Activated B cell treated with CpG ODN at 0.5 μM for 24 hours (primary cell): ENCODE results near the gene DNAJC13. TPM values are rescaled to one million over a fixed set of nuclear protein-coding genes. Genes with fewer than 3 reads are reported as not detected.
"Not testable (repeated sequence)": the region's sequence is repeated elsewhere in the genome, so short reads cannot be mapped to it uniquely, and the experiment has no call there.

Experiments
- ATAC-seq: fragments of 200-7000 bp; cut with Tn5 transposase; one replicate; pipeline ENCODE4 v1.10.0; 2021; ENCODE audit warnings: low read depth, mild to moderate bottlenecking, moderate library complexity
- CTCF ChIA-PET: fragments of 350-600 bp; sonication (Branson Sonifier 250); formaldehyde crosslinking; loops from one replicate; lab custom pipeline; 2021; ENCODE audit warnings: antibody characterized with exemption; lab: Charles Lee
- POLR2A ChIA-PET: fragments of 350-600 bp; sonication (Branson Sonifier 250); formaldehyde crosslinking; loops from one replicate; lab custom pipeline; 2021; ENCODE audit warnings: antibody characterized with exemption; lab: Charles Lee
- DNase-seq: peaks from one replicate; pipeline ENCODE4 v3.0.0; 2022
- H3K27ac Mint-ChIP-seq: one replicate; pipeline ENCODE4 v1.8.0; 2020; ENCODE audit warnings: mixed read lengths
- H3K27me3 Mint-ChIP-seq: one replicate; pipeline ENCODE4 v1.8.0; 2021; ENCODE audit warnings: mixed read lengths
- H3K36me3 Mint-ChIP-seq: one replicate; pipeline ENCODE4 v1.8.0; 2021; ENCODE audit warnings: low read depth, mixed read lengths
- H3K4me1 Mint-ChIP-seq: one replicate; pipeline ENCODE4 v1.8.0; 2021; ENCODE audit warnings: mixed read lengths
- H3K4me3 Mint-ChIP-seq: one replicate; pipeline ENCODE4 v1.8.0; 2020; ENCODE audit warnings: mild to moderate bottlenecking, mixed read lengths
- H3K9me3 Mint-ChIP-seq: one replicate; pipeline ENCODE4 v1.8.0; 2020; ENCODE audit warnings: mixed read lengths
- CTCF ChIP-seq: fragments of 200-600 bp; IDR thresholded peaks from one replicate; pipeline ENCODE4 v1.8.0; 2022; ENCODE audit warnings: antibody characterized with exemption, mild to moderate bottlenecking
- intact Hi-C: fragments of 100-400 bp; cut with micrococcal nuclease; formaldehyde crosslinking; loops from one replicate; pipeline ENCODE4 v1.15.1; 2024
- total RNA-seq: library from RNA; stranded (reverse); gene quantifications from 2 replicates; pipeline ENCODE4 v1.2.3, GENCODE V29; 2022

DNAJC13 gene
- total RNA-seq, 1 donor from 2014 or later: 39.8 TPM

GRCh38 chr3:132382267-132382666 lies 35.0 kb upstream of the DNAJC13 start:
- ChIA-PET CTCF (no interaction called here), POLR2A (no interaction called here)
- H3K27me3 Mint-ChIP-seq: peaks cover 6% of the 10 kb centered on the region

GRCh38 chr3:132382688-132383194 lies 34.6 kb upstream of the DNAJC13 start:
- Mint-ChIP-seq H3K4me3 (no peak overlapping the region), H3K27ac (no peak overlapping the region), H3K9me3 (no peaks in the 10 kb centered on the region), H3K36me3 (no peaks in the 10 kb centered on the region), H3K4me1 (no peaks in the 10 kb centered on the region), H3K27me3 (peaks cover 6% of the 10 kb centered on the region)
- ChIA-PET CTCF (no interaction called here), POLR2A (no interaction called here)
- DNase-seq (no peak), ATAC-seq (no peak)
- TF ChIP-seq CTCF: no peak
- intact Hi-C loops: no loop called here

More at GRCh38 chr3:132382267-132382666, 35.0 kb upstream of the DNAJC13 start:
- ATAC-seq: no peak
- DNase-seq: no peak
- no peak for TF ChIP-seq CTCF
- no peaks in the 10 kb centered on the region for H3K4me1 Mint-ChIP-seq
- intact Hi-C loops: no loop called here
- H3K27ac Mint-ChIP-seq: no peak overlapping the region
- H3K36me3 Mint-ChIP-seq: no peaks in the 10 kb centered on the region
- no peaks in the 10 kb centered on the region for H3K9me3 Mint-ChIP-seq
- H3K4me3 Mint-ChIP-seq: no peak overlapping the region

GRCh38 chr3:132386259-132386658 lies 31.0 kb upstream of the DNAJC13 start:
- Mint-ChIP-seq H3K4me1 (no peaks in the 10 kb centered on the region), H3K9me3 (no peaks in the 10 kb centered on the region), H3K27me3 (peaks cover 4% of the 10 kb centered on the region), H3K36me3 (no peaks in the 10 kb centered on the region), H3K27ac (no peak overlapping the region), H3K4me3 (no peak overlapping the region)
- ATAC-seq: no peak
- TF ChIP-seq CTCF: no peak
- ChIA-PET CTCF (no interaction called here), POLR2A (no interaction called here)
- intact Hi-C loops: no loop called here
- DNase-seq: no peak

GRCh38 chr3:132392675-132393074 lies 24.6 kb upstream of the DNAJC13 start:
- intact Hi-C loops: loop anchor here (10.0 kb wide), 1 partner anchor 358 kb away; the partner anchor contains the start of gene CPNE4
- CTCF ChIA-PET, POLR2A ChIA-PET: not testable (repeated sequence)

GRCh38 chr3:132394320-132394719 lies 23.0 kb upstream of the DNAJC13 start:
- no peak overlapping the region for H3K27ac Mint-ChIP-seq
- no peaks in the 10 kb centered on the region for H3K27me3 Mint-ChIP-seq
- H3K4me1 Mint-ChIP-seq: no peaks in the 10 kb centered on the region
- ATAC-seq: no peak
- H3K36me3 Mint-ChIP-seq: no peaks in the 10 kb centered on the region
- ChIA-PET CTCF (no interaction called here), POLR2A (no interaction called here)
- no peak for DNase-seq
- H3K4me3 Mint-ChIP-seq: no peak overlapping the region
- no peaks in the 10 kb centered on the region for H3K9me3 Mint-ChIP-seq
- TF ChIP-seq CTCF: no peak
- intact Hi-C loops: loop anchor here (10.0 kb wide), 1 partner anchor 360 kb away; the partner anchor contains the start of gene CPNE4

More at GRCh38 chr3:132392675-132393074, 24.6 kb upstream of the DNAJC13 start:
- H3K36me3 Mint-ChIP-seq, H3K27ac Mint-ChIP-seq, ATAC-seq, H3K9me3 Mint-ChIP-seq, DNase-seq, H3K4me3 Mint-ChIP-seq, H3K27me3 Mint-ChIP-seq, H3K4me1 Mint-ChIP-seq: not testable (repeated sequence)

GRCh38 chr3:132395126-132395525 lies 22.2 kb upstream of the DNAJC13 start:
- no peaks in the 10 kb centered on the region for H3K36me3 Mint-ChIP-seq
- H3K4me3 Mint-ChIP-seq: no peak overlapping the region
- ATAC-seq (no peak), DNase-seq (no peak)
- TF ChIP-seq CTCF: no peak
- H3K27ac Mint-ChIP-seq: no peak overlapping the region
- H3K9me3 Mint-ChIP-seq: no peaks in the 10 kb centered on the region
- ChIA-PET POLR2A (no interaction called here), CTCF (no interaction called here)
- intact Hi-C loops: loop anchor here (5.0 to 10.0 kb wide), 2 partner anchors 360 to 1638 kb away; partner anchors contain the start of gene CPNE4
- H3K4me1 Mint-ChIP-seq: no peaks in the 10 kb centered on the region
- H3K27me3 Mint-ChIP-seq: no peaks in the 10 kb centered on the region
